H1 (cell line): ENCODE measurements around the gene PRDM4. TPM values are rescaled to one million over a fixed set of nuclear protein-coding genes. Genes with fewer than 3 reads are reported as not detected.

Source experiments
- EZH2 ChIP-seq: fragments of 200-600 bp; sonication (generic); IDR thresholded peaks from 2 replicates; pipeline ENCODE4 v1.7.1; 2012; ENCODE audit warnings: low read depth, mild to moderate bottlenecking, moderate library complexity, low read length, inconsistent platforms; ENCODE audit not compliant: severe bottlenecking
- JUND ChIP-seq: IDR thresholded peaks from 2 replicates; pipeline ENCODE4 v1.6.1; 2011; ENCODE audit warnings: mild to moderate bottlenecking, improper control_type of control experiment, low read length
- PHF8 ChIP-seq: fragments of 200-600 bp; sonication (generic); conservative IDR thresholded peaks from 2 replicates; pipeline ENCODE4 v1.7.1; 2012; ENCODE audit warnings: low read depth, mild to moderate bottlenecking, inconsistent platforms, low read length, moderate library complexity
- TCF12 ChIP-seq: IDR thresholded peaks from 2 replicates; pipeline ENCODE4 v1.6.1; 2011; ENCODE audit warnings: low read depth, mild to moderate bottlenecking, low read length
- YY1 ChIP-seq: IDR thresholded peaks from 2 replicates; pipeline ENCODE4 v1.6.1; 2011; ENCODE audit warnings: low read depth, mild to moderate bottlenecking, low read length
- polyA plus RNA-seq, 7 experiments: library from polyadenylated mRNA; depleted of rRNA in 3 of 7; stranded (reverse) in 5 of 7; unstranded in 2 of 7; fragments of >200 nt in 5 of 7; fragments of 200-250 nt in 2 of 7; gene quantifications; 1 replicate in 5 of 7; 2 replicates in 1 of 7; 4 replicates in 1 of 7; pipeline versions ENCODE4 v1.2.1 to v1.2.3, GENCODE V29; 2011 to 2013; ENCODE audit warnings: missing spikeins in 2 of 7, mixed read lengths in 2 of 7
- total RNA-seq: library from RNA; stranded (reverse); fragmentation: NEBNext Ultra II Directional; extraction: Animal tissue kit (Norgen Biotek cat#: 25700); gene quantifications from 2 replicates; pipeline ENCODE4 v1.2.1, GENCODE V29; 2021
- TF ChIP-seq, protein P1 (sequence below): IDR thresholded peaks from 2 replicates; pipeline ENCODE4 v1.6.1; 2012; ENCODE audit warnings: inconsistent platforms
- TF ChIP-seq, protein P2 (sequence below): IDR thresholded peaks from 2 replicates; pipeline ENCODE4 v1.6.1; 2011; ENCODE audit warnings: low read length, improper control_type of control experiment
- TF ChIP-seq, protein P3 (sequence below): IDR thresholded peaks from 2 replicates; pipeline ENCODE4 v1.6.1; 2012; ENCODE audit warnings: low read length, inconsistent platforms

The PRDM4 gene
- total and polyA plus RNA-seq, 2 of the 8 experiments (the other 6 are each of a cell fraction or from before 2014, with no cell fraction given) = 10.1 to 17.5 TPM

DNA sequence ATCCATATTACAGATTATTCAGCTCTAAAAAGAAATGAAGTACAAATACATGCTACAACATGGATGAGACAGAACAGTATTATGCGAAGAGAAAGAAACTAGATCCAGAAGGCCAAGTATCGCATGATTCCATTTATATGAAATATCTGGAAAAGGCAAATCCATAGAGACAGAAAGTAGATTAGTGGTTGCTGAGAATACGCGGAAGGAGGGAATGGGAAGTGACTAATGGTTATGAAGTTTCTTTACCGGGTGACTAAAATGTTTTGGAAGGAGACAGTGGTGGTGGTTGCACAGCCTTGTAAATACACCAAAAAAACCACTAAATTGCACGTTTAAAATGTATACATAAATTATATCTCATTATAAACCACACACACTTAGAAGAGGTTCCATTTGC is 12.5 kb downstream of the PRDM4 start (continued):
- TF ChIP-seq JUND (no peak), YY1 (no peak), PHF8 (no peak), TCF12 (no peak), EZH2 (no peak)
- TF ChIP-seq, protein P1, sequence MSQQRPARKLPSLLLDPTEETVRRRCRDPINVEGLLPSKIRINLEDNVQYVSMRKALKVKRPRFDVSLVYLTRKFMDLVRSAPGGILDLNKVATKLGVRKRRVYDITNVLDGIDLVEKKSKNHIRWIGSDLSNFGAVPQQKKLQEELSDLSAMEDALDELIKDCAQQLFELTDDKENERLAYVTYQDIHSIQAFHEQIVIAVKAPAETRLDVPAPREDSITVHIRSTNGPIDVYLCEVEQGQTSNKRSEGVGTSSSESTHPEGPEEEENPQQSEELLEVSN = no peak
- TF ChIP-seq, protein P2, sequence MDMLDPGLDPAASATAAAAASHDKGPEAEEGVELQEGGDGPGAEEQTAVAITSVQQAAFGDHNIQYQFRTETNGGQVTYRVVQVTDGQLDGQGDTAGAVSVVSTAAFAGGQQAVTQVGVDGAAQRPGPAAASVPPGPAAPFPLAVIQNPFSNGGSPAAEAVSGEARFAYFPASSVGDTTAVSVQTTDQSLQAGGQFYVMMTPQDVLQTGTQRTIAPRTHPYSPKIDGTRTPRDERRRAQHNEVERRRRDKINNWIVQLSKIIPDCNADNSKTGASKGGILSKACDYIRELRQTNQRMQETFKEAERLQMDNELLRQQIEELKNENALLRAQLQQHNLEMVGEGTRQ = no peak
- TF ChIP-seq, protein P3, sequence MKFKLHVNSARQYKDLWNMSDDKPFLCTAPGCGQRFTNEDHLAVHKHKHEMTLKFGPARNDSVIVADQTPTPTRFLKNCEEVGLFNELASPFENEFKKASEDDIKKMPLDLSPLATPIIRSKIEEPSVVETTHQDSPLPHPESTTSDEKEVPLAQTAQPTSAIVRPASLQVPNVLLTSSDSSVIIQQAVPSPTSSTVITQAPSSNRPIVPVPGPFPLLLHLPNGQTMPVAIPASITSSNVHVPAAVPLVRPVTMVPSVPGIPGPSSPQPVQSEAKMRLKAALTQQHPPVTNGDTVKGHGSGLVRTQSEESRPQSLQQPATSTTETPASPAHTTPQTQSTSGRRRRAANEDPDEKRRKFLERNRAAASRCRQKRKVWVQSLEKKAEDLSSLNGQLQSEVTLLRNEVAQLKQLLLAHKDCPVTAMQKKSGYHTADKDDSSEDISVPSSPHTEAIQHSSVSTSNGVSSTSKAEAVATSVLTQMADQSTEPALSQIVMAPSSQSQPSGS = no peak
